Measurements from ENCODE around the gene ALK.
"Not testable (repeated sequence)": the region's sequence is repeated elsewhere in the genome, so short reads cannot be mapped to it uniquely, and the experiment has no call there.

The ALK gene

DNA sequence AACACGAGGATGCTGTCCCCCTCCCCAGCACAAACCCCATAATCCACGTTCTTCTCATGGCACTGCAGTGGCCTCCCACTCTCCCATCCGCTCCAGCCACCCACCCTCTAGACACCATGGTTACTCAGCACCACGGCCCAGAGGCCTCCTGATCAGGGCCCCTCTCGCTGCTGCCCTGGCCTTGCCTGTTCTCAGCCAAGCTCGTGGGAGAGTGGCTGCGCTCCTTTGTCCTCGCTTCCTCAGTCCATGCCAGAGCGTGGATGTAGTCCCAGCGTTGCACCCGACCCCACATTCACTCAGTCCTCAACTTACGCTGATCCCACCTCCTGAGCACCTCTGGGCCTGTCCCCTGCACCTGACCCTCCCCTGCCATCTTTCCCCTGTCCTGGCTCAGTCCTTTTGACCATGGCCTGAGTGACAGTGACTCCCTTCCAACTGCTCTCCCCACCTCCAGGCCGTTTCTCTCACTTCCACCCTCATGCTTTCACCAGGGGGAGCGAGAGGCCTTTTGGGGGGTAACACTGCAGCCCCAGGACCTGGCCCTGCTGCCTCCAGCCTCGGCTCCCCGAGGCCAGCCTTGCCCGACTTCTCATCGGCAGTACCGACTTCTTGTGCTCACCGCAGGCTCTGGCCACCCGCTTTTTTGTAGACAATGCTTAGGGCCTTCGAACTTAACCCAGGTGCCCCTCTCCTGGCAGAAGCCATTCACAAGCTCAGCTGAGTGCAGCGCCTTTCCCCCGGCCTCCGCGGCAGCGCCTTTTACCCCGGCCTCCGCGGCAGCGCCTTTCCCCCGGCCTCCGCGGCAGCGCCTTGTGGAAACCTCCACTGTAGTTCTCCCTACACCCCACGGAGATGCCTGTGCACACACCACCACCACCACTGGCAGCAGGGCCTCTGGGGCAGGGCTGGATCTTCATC lies 674.7 kb downstream of the ALK start:
- H3K9me3 ChIP-seq (ENCODE audit: control insufficient read depth, insufficient read depth, low read length), result no peaks in the 10 kb centered on the region
- H3K9ac ChIP-seq (ENCODE audit: low read depth, low read length), result no peak overlapping the region
- no peaks in the 10 kb centered on the region for H3K36me3 ChIP-seq (ENCODE audit: control insufficient read depth, insufficient read depth, low read length)
- no peaks in the 10 kb centered on the region for H3K4me1 ChIP-seq (ENCODE audit: control insufficient read depth, insufficient read depth, low read length)
- H3K4me3 ChIP-seq (ENCODE audit: low read depth, low read length), result no peak overlapping the region
- no peaks in the 10 kb centered on the region for H3K27me3 ChIP-seq (ENCODE audit: control insufficient read depth, insufficient read depth, low read length)

DNA sequence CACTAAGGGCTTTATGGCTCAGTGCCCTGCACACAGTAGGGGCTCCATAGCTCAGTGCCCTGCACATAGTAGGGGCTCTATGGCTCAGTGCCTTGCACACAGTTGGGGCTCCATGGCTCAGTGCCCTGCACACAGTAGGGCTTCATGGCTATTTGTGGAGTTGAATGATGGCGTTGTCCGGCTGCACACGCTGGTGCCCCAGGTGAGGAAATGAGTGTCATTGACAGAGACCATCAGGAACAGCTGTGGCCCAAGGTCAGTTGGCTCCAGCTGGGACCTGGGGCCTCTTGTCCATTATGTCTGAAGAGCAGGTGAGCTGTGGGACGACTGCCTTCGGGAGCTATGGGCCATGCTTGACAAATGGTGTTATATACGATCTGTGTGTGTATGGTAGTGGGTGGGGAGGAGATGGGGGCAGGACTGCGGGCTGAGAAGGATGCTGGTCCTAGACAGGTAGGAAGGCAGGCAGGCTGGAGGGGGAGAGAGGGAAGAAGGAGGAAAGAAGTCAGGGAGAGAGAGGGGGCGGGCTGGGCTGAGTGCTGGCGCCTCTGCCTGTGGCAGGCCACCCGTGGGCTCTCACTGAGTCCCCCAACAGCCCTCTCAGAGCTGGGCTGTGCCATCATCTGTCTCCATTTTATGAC lies 675.5 kb downstream of the ALK start:
- H3K4me1 ChIP-seq (ENCODE audit: control insufficient read depth, insufficient read depth, low read length), result no peaks in the 10 kb centered on the region
- no peaks in the 10 kb centered on the region for H3K27me3 ChIP-seq (ENCODE audit: control insufficient read depth, insufficient read depth, low read length)
- H3K9me3 ChIP-seq (ENCODE audit: control insufficient read depth, insufficient read depth, low read length), result no peaks in the 10 kb centered on the region
- H3K4me3 ChIP-seq (ENCODE audit: low read depth, low read length), result no peak overlapping the region
- H3K36me3 ChIP-seq (ENCODE audit: control insufficient read depth, insufficient read depth, low read length), result no peaks in the 10 kb centered on the region
- H3K9ac ChIP-seq (ENCODE audit: low read depth, low read length), result no peak overlapping the region

DNA sequence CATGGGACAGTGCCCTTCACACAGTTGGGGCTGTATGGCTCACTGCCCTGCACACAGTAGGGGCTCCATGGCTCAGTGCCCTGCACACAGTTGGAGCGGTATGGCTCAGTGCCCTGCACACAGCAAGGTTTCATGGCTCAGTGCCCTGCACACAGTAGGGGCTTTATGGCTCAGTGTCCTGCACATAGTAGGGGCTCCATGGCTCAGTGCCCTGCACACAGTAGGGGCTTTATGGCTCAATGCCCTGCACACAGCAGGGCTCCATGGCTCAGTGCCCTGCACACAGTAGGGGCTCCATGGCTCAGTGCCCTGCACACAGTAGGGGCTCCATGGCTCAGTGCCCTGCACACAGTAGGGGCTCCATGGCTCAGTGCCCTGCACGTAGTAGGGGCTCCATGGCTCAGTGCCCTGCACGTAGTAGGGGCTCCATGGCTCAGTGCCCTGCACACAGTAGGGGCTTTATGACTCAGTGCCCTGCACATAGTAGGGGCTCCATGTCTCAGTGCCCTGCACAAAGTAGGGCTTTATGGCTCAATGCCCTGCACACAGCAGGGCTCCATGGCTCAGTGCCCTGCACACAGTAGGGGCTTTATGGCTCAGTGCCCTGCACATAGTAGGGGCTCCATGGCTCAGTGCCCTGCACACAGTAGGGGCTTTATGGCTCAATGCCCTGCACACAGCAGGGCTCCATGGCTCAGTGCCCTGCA lies 676.2 kb downstream of the ALK start:
- H3K9me3 ChIP-seq (ENCODE audit: control insufficient read depth, insufficient read depth, low read length); H3K27me3 ChIP-seq (ENCODE audit: control insufficient read depth, insufficient read depth, low read length); H3K36me3 ChIP-seq (ENCODE audit: control insufficient read depth, insufficient read depth, low read length); H3K9ac ChIP-seq (ENCODE audit: low read depth, low read length); H3K4me3 ChIP-seq (ENCODE audit: low read depth, low read length); H3K4me1 ChIP-seq (ENCODE audit: control insufficient read depth, insufficient read depth, low read length): not testable (repeated sequence)

DNA sequence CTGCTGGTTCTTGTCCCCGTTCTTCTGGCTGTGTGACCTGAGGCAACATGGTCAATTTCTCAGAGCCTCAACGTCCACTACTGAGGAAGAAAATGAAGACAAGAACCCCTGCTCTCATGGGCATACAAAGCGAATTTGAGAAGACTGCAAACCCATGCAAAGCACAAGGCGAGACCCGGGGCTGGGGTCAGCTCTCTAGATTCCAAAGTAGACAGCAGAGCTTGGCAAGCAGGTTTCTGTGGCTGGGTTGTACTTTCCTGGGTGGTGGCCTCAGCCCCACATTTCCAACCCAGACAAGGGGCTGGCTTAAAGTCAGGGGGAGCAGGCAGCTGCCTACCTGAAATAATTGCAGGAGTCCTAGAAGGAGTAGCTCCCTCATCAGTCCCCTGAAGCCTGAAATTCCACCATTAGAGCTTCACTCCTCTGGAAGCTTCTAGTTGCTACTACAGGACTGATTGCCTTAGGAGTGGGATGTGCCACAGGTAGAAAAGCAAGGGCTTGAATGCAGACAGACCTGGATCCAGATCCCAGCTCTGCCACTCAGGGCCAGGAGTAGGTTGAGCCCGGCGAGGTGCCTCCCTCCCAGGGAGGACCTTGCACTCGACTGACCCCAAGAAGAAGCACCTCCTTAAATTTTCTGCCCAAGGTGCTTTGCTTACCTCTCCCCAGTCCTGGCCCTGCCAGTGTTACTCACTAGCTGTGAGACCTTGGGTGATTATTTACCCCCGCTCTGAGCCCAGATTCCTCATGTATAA lies 678.6 kb downstream of the ALK start:
- H3K9ac ChIP-seq (ENCODE audit: low read depth, low read length), result no peak overlapping the region
- no peaks in the 10 kb centered on the region for H3K4me1 ChIP-seq (ENCODE audit: control insufficient read depth, insufficient read depth, low read length)
- no peaks in the 10 kb centered on the region for H3K27me3 ChIP-seq (ENCODE audit: control insufficient read depth, insufficient read depth, low read length)
- H3K4me3 ChIP-seq (ENCODE audit: low read depth, low read length), result no peak overlapping the region
- no peaks in the 10 kb centered on the region for H3K9me3 ChIP-seq (ENCODE audit: control insufficient read depth, insufficient read depth, low read length)
- H3K36me3 ChIP-seq (ENCODE audit: control insufficient read depth, insufficient read depth, low read length), result no peaks in the 10 kb centered on the region

DNA sequence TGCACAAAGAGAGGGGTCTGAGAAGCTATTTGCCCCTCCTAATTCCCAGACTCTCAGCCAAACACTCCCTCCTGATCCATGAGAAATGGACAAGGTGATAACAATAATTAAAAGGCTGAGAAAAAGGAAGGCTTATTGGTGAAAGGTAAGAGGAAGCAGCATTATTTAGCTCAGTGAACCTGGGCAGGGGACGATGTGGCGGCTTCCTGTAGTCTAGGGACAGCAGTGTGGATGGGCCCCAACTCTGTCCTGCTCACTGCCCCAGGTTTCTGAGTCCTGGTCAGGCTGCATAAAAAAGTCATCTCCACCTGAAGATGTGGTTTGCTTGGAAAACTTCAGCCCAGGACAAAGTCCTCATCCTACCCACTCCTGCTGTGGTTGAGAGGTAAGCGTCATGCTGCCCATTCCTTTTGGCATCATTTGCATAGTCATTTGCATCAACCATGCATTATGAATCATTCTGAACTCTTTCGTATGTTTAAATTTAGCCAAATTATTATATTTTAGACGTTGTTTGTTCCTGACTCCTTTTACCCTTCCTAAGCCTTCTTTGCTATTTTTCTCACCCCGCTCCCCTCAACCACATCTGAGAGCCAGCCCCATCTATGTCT lies 679.3 kb downstream of the ALK start:
- no peaks in the 10 kb centered on the region for H3K36me3 ChIP-seq (ENCODE audit: control insufficient read depth, insufficient read depth, low read length)
- H3K9ac ChIP-seq (ENCODE audit: low read depth, low read length), result no peak overlapping the region
- no peaks in the 10 kb centered on the region for H3K27me3 ChIP-seq (ENCODE audit: control insufficient read depth, insufficient read depth, low read length)
- no peak overlapping the region for H3K4me3 ChIP-seq (ENCODE audit: low read depth, low read length)
- H3K4me1 ChIP-seq (ENCODE audit: control insufficient read depth, insufficient read depth, low read length), result no peaks in the 10 kb centered on the region
- no peaks in the 10 kb centered on the region for H3K9me3 ChIP-seq (ENCODE audit: control insufficient read depth, insufficient read depth, low read length)

DNA sequence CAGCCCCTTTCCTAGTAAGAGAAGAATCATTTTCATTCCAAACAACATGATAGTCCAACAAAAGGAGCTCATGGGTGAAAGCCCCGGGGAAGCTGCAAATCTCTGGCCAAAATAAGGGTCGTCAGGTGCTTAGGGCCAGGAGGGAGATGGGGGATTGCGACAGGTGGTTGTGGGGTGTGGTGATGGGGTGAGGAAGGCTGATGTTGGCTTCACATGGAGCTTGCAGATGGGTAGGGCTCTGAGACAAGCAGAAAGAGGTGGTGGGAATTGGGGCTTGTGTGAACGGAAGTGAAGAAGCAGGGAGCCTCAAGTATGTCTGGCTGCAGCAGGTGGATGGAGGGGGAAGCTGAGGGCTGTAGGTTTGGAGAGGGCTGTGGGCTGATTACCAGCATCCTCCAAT lies 680.0 kb downstream of the ALK start:
- Histone ChIP-seq H3K4me3 (ENCODE audit: low read depth, low read length) (no peak overlapping the region), H3K27me3 (ENCODE audit: control insufficient read depth, insufficient read depth, low read length) (no peaks in the 10 kb centered on the region), H3K9me3 (ENCODE audit: control insufficient read depth, insufficient read depth, low read length) (no peaks in the 10 kb centered on the region), H3K9ac (ENCODE audit: low read depth, low read length) (no peak overlapping the region), H3K4me1 (ENCODE audit: control insufficient read depth, insufficient read depth, low read length) (no peaks in the 10 kb centered on the region), H3K36me3 (ENCODE audit: control insufficient read depth, insufficient read depth, low read length) (no peaks in the 10 kb centered on the region)

DNA sequence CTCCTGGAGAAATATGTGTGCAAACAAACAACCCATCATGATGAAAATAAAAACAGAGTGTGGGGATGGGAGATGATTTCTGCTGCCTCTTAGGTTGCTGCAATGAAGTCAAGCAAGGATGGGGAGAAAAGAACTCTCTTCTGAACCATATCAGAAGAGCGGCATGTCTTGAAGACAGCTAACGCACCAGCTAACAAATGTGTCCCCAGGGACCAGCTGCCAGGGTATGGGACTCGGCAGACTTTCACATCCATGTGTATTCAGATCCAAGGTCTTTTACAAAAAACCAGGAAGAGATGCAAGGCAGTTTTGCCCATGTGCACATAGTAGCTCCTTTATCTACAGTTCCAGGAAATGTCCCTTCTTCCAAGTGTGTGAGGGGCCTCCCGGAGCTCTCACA lies 680.8 kb downstream of the ALK start:
- Histone ChIP-seq H3K9me3 (ENCODE audit: control insufficient read depth, insufficient read depth, low read length) (no peaks in the 10 kb centered on the region), H3K36me3 (ENCODE audit: control insufficient read depth, insufficient read depth, low read length) (no peaks in the 10 kb centered on the region), H3K27me3 (ENCODE audit: control insufficient read depth, insufficient read depth, low read length) (no peaks in the 10 kb centered on the region), H3K4me3 (ENCODE audit: low read depth, low read length) (no peak overlapping the region), H3K9ac (ENCODE audit: low read depth, low read length) (no peak overlapping the region), H3K4me1 (ENCODE audit: control insufficient read depth, insufficient read depth, low read length) (no peaks in the 10 kb centered on the region)

DNA sequence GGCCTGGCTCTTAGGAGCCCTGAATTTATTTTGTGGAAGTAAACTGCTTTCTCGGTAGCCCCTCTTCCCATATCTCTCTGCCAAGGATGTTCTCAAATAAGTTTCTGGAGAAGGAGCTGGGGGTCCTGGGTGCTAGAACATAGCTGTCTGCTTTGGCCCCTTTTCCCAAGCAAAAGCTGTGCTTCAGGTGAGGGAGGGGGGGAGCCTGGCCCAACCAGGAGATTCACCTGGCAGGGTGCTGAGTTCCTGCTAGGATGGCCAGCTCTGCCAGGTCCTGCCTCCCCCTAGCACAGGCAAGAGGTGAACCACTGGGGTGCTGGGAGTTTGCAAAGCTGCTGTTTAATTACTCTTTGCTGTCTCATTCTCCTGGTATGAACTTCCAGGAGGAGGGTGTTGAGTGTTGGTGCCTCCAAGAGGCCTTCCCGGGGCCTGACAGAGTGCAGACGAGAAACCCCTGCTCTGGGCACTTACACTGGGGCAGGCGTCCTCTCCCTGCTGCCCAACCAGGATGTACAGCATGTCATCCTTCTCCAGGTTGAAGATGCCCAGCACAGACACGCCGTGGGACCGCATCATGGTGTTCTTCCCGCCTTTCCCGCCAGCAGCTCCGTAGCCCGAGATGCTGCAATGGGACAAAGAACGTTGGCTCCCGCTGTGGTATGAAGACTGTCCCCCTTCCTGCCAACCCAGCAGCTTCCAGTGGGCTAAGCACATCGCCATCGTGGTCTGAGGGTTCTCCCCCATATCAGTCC lies 682.0 kb downstream of the ALK start:
- Histone ChIP-seq H3K4me1 (ENCODE audit: control insufficient read depth, insufficient read depth, low read length) (no peaks in the 10 kb centered on the region), H3K36me3 (ENCODE audit: control insufficient read depth, insufficient read depth, low read length) (no peaks in the 10 kb centered on the region), H3K27me3 (ENCODE audit: control insufficient read depth, insufficient read depth, low read length) (no peaks in the 10 kb centered on the region), H3K4me3 (ENCODE audit: low read depth, low read length) (no peak overlapping the region), H3K9me3 (ENCODE audit: control insufficient read depth, insufficient read depth, low read length) (no peaks in the 10 kb centered on the region), H3K9ac (ENCODE audit: low read depth, low read length) (no peak overlapping the region)

DNA sequence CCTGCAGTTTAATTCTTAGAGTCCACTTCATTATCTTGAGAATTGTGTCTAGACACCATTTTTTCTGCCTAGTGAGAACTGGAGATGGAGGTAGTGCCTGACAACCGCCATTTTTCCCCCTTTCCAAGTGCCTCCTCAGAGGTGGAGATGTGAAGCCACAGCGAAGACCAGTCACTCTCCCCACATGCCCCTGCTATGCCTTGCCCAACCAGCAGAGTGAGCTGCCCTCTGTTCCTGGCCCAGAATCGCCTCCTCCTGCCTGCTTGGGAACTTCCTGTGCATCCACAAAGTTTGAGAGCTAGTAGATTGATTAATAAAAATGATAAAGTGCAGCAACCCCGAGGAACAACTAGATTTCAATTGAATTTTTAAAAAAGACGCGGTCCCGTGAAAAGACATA lies 682.9 kb downstream of the ALK start:
- H3K9me3 ChIP-seq (ENCODE audit: control insufficient read depth, insufficient read depth, low read length), result no peaks in the 10 kb centered on the region
- H3K4me1 ChIP-seq (ENCODE audit: control insufficient read depth, insufficient read depth, low read length), result no peaks in the 10 kb centered on the region
- H3K4me3 ChIP-seq (ENCODE audit: low read depth, low read length), result no peak overlapping the region
- H3K9ac ChIP-seq (ENCODE audit: low read depth, low read length), result no peak overlapping the region
- no peaks in the 10 kb centered on the region for H3K36me3 ChIP-seq (ENCODE audit: control insufficient read depth, insufficient read depth, low read length)
- H3K27me3 ChIP-seq (ENCODE audit: control insufficient read depth, insufficient read depth, low read length), result no peaks in the 10 kb centered on the region

DNA sequence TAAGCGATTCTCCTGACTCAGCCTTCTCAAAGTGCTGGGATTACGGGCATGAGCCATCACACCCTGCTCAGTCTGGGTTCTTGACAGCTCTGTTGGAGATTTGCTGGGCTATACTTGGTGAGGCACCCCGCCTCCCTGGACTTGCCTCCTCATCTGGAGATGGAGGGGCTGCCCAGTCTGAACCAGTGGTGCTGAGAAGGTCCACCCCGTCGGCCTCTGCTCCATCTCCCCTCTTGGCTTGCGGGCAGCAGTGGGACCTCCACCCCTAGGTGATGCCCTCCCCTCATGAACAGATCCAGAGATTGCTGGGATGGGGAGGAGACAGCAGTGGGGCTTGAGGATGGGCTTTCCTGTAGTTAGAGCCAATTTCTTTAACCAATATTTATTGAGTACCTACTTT lies 685.3 kb downstream of the ALK start:
- no peaks in the 10 kb centered on the region for H3K36me3 ChIP-seq (ENCODE audit: control insufficient read depth, insufficient read depth, low read length)
- H3K4me1 ChIP-seq (ENCODE audit: control insufficient read depth, insufficient read depth, low read length), result no peaks in the 10 kb centered on the region
- H3K9ac ChIP-seq (ENCODE audit: low read depth, low read length), result no peak overlapping the region
- no peak overlapping the region for H3K4me3 ChIP-seq (ENCODE audit: low read depth, low read length)
- H3K27me3 ChIP-seq (ENCODE audit: control insufficient read depth, insufficient read depth, low read length), result no peaks in the 10 kb centered on the region
- no peaks in the 10 kb centered on the region for H3K9me3 ChIP-seq (ENCODE audit: control insufficient read depth, insufficient read depth, low read length)

DNA sequence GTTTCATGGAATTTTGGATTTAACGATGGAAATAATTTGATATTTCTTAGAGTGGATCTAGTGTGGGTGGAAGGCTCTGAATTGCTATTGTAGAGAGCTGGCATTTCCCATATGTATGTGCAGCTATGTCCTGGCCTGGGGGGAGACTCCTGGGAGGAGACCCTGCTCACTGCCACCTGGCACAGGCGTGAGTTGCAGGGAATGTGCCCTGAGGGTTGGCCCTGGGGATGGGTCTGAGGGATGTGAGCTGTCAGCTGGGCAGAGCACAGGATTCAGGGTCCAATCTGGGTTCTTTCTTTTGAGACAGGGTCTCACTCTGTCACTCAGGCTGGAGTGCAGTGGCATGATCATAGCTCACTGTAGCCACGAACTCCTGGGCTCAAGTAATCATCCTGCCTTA lies 686.0 kb downstream of the ALK start:
- H3K4me3 ChIP-seq (ENCODE audit: low read depth, low read length), result no peak overlapping the region
- no peaks in the 10 kb centered on the region for H3K27me3 ChIP-seq (ENCODE audit: control insufficient read depth, insufficient read depth, low read length)
- no peaks in the 10 kb centered on the region for H3K4me1 ChIP-seq (ENCODE audit: control insufficient read depth, insufficient read depth, low read length)
- H3K36me3 ChIP-seq (ENCODE audit: control insufficient read depth, insufficient read depth, low read length), result no peaks in the 10 kb centered on the region
- no peak overlapping the region for H3K9ac ChIP-seq (ENCODE audit: low read depth, low read length)
- no peaks in the 10 kb centered on the region for H3K9me3 ChIP-seq (ENCODE audit: control insufficient read depth, insufficient read depth, low read length)

Data from iPS-15b (cell line).